Cardiac fibroblast (primary cell): Measurements from ENCODE around the gene FXYD1.

ENCODE experiments used
- DNase-seq, 2 donors: peaks; one replicate each; pipeline versions ENCODE4 v3.0.0 to v3.0.0-alpha.2; 2010; ENCODE audit warnings: low read depth in 2 of 2
- H3K4me3 ChIP-seq, 2 donors: replicated peaks in 1 of 2; 1 replicate in 1 of 2; 2 replicates in 1 of 2; pipeline ENCODE4 v1.5.1; 2011; ENCODE audit warnings: low read depth in 2 of 2, low read length in 2 of 2, mild to moderate bottlenecking in 2 of 2, moderate library complexity in 1 of 2
- TF ChIP-seq, protein P1 (sequence below): IDR thresholded peaks from one replicate; pipeline ENCODE4 v1.5.1; 2011; ENCODE audit warnings: low read depth, mild to moderate bottlenecking, low read length, inconsistent platforms

FXYD1 gene

DNA sequence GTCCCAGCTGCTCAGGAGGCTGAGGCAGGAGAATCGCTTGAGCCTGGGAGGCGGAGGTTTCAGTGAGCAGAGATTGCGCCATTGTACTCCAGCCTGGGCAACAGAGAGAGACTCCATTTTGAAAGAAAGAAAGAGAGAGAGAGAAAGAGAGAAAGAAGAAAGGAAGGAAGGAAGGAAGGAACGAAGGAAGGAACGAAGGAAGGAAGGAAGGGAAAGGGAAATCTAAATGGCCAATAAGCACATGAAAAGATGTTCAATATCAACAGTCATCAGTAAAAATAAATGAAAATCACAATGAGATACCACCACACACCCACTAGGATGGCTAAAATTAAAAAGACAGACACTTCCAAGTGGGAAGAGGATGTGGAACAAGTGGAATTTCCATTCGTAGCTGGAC, 35.6 kb downstream of the FXYD1 start:
- H3K4me3 ChIP-seq, result no peak overlapping the region
- no peak for DNase-seq
- TF ChIP-seq, protein P1, sequence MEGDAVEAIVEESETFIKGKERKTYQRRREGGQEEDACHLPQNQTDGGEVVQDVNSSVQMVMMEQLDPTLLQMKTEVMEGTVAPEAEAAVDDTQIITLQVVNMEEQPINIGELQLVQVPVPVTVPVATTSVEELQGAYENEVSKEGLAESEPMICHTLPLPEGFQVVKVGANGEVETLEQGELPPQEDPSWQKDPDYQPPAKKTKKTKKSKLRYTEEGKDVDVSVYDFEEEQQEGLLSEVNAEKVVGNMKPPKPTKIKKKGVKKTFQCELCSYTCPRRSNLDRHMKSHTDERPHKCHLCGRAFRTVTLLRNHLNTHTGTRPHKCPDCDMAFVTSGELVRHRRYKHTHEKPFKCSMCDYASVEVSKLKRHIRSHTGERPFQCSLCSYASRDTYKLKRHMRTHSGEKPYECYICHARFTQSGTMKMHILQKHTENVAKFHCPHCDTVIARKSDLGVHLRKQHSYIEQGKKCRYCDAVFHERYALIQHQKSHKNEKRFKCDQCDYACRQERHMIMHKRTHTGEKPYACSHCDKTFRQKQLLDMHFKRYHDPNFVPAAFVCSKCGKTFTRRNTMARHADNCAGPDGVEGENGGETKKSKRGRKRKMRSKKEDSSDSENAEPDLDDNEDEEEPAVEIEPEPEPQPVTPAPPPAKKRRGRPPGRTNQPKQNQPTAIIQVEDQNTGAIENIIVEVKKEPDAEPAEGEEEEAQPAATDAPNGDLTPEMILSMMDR, result no peak

DNA sequence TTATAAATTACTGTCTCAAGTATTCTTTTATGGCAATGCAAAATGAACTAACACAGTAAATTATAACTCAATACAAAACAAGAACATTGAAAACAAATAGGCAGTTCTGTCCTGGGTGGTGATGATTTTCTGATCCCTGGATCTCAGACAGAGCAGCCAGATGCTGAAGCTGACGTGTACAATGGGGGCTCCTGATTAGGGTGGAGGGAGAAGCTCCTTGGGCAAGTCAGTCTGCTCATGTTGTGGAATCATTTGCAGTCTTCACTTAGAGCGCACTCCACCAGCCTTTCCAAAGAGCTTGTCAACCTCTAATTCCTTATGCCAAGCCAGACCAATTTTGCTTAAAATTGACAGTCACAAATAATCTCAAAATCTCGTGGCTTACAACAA, 37.6 kb downstream of the FXYD1 start:
- DNase-seq, result no peak
- TF ChIP-seq, protein P1, result no peak
- H3K4me3 ChIP-seq, result no peak overlapping the region

DNA sequence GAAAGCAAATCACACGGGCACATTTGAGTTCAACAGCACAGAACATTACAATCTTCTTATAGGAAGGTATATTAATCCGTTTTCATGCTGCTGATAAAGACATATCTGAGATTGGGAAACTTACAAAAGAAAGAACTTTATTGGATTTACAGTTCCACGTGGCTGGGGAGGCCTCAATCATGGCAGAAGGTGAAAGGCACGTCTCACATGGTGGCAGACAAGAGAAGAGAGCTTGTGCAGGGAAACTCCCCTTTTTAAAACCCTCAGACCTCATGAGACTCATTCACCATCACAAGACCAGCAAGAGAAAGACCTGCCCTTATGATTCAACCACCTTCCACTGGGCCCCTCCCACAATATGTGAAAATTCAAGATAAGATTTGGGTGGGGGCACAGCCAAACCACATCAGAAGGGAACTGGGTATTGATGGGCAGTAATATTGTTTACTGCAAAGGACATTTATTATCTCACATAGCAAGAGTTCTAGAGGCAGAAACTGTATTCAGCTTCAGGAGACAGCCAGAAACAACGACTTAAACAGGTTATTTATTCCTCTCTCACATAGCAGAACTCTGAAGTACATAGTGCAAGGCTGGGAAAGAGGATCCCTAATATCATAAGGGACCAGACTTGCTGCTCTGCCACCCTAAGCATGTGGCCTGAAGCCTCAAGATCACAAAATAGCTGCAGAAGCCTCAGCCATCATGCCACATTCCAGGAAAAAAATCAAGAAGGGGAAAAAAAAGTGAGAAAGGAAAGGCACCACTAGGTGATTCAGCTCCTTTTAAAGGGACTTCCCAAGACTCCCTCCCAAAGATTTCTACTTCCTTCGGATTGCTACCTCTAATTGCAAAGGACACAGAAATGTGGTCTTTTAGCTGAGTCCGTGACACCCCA, 39.0 kb downstream of the FXYD1 start:
- H3K4me3 ChIP-seq, result no peak overlapping the region
- DNase-seq, result no peak

DNA sequence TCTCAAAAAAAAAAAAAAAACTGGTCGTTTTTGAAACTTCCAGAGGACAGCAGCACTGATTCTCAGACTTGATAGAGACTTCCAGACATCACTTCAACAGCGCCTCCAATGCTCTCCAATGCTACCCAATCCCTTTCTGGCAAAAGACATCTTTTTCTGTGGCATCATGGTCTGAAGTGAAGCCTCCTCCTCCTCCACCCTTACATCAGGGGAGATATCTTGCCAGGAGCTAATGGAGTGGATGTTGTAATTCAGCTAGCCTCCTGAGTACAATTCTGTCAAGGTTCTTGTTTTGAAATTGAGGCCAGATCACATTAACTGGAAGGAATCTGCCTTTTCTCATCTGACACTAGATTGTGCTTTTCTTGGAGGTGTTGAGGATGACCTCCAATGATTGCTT, 40.1 kb downstream of the FXYD1 start:
- TF ChIP-seq, protein P1, result no peak
- DNase-seq, result peak in 1 of 2 donors; percentile 44

More for the DNA sequence above, 39.0 kb downstream of the FXYD1 start:
- TF ChIP-seq, protein P1, result no peak

DNA sequence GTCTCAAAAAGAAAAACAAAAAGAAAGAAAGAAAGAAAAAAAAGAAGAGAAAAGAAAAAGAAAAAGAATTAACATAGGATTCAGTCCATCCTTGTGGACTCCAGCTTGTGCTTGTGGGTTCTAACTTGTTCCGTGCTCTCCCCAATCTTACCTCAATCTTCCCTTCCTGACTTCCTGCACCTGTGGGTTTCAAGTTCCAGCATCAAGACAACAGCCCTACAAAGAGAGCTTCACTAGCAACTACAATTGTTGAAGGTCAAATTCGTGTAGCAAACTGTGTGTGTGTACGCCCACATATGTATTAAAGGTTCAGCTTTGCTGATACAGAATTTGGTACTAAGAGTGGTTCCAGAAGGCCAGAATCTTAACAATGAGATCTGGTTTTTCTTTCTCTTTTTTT, 41.2 kb downstream of the FXYD1 start:
- no peak for DNase-seq
- TF ChIP-seq, protein P1, result no peak
- no peak overlapping the region for H3K4me3 ChIP-seq

More for the DNA sequence above, 40.1 kb downstream of the FXYD1 start:
- no peak overlapping the region for H3K4me3 ChIP-seq

DNA sequence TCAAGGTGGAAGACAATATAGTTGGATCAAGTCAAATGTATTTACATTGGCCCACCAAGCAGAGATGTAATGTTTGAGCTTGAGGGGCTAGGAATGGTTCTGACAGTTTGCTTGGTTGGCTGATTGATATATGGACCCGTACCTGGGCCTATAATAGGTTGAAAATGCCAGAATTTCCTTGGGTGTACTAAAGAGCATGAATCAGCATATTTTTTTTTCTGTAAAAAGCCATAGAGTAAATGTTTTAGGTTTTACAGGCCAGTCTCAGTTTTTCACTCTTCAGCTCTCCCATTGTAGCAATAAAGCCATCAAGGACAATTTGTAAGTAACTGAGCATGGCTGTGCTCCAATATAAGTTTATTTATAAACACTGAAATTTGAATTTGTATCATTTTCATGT, 42.8 kb downstream of the FXYD1 start:
- TF ChIP-seq, protein P1, result no peak
- no peak for DNase-seq
- no peak overlapping the region for H3K4me3 ChIP-seq
